ENCODE measurements around the gene MRE11.

MRE11 gene

GRCh38 chr11:94533696-94534630 lies 40.3 kb upstream of the MRE11 start:
- CTCF ChIA-PET: no interaction called here
- POLR2A ChIA-PET: no interaction called here
- no peak for DNase-seq (ENCODE audit: extremely low spot score)
- TF ChIP-seq ZNF384 (IDR thresholded peaks at IDR 0.05) (no peak), ELF4 (IDR thresholded peaks at IDR 0.05) (no peak), SP1 (IDR thresholded peaks at IDR 0.05) (no peak), ARNT (IDR thresholded peaks at IDR 0.05) (no peak), LEF1 (IDR thresholded peaks at IDR 0.05; ENCODE audit: borderline replicate concordance) (no peak), HDGF (IDR thresholded peaks at IDR 0.05; ENCODE audit: borderline replicate concordance) (no peak), SUZ12 (IDR thresholded peaks at IDR 0.05) (no peak)

GRCh38 chr11:94533206-94533605 lies 39.6 kb upstream of the MRE11 start:
- ChIA-PET CTCF (no interaction called here), POLR2A (no interaction called here)
- no peak for TF ChIP-seq CTBP1 (IDR thresholded peaks at IDR 0.05; ENCODE audit: borderline replicate concordance)
- TF ChIP-seq SP1 (IDR thresholded peaks at IDR 0.05): no peak
- TF ChIP-seq NFRKB (IDR thresholded peaks at IDR 0.05): no peak
- no peak for TF ChIP-seq FOXK2 (IDR thresholded peaks at IDR 0.05)
- TF ChIP-seq ELF4 (IDR thresholded peaks at IDR 0.05): no peak
- no peak for TF ChIP-seq ZNF384 (IDR thresholded peaks at IDR 0.05)
- TF ChIP-seq SUZ12 (IDR thresholded peaks at IDR 0.05): no peak
- no peak for TF ChIP-seq BHLHE40 (IDR thresholded peaks at IDR 0.05; ENCODE audit: borderline replicate concordance)
- no peak for TF ChIP-seq L3MBTL2 (conservative IDR thresholded peaks at IDR 0.05)
- no peak for TF ChIP-seq LEF1 (IDR thresholded peaks at IDR 0.05; ENCODE audit: borderline replicate concordance)
- DNase-seq (ENCODE audit: extremely low spot score): no peak

DNA sequence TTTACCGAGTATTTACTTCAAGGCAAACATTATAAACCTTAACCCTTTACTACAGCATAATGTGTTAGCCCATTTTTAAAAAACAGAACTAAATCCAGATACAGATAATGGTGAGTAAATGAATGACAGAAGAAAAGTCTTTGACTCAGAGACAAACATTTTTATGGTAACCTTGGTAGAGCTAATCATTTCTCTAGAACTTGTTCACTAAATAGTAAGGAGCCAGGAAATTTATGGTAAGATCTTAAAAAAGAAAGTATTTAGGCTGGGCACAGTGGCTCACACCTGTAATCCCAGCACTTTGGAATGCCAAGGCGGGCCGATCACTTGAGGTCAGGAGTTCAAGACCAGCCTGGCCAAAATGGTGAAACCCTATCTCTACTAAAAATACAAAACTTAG lies 38.6 kb upstream of the MRE11 start:
- TF ChIP-seq ELF4 (IDR thresholded peaks at IDR 0.05): no peak
- TF ChIP-seq ZNF384 (IDR thresholded peaks at IDR 0.05): no peak
- no peak for TF ChIP-seq L3MBTL2 (conservative IDR thresholded peaks at IDR 0.05)
- TF ChIP-seq LEF1 (IDR thresholded peaks at IDR 0.05; ENCODE audit: borderline replicate concordance): no peak
- DNase-seq (ENCODE audit: extremely low spot score): no peak
- POLR2A ChIA-PET: no interaction called here
- CTCF ChIA-PET: no interaction called here

- CTCF ChIA-PET: no interaction called here
- no peak for DNase-seq (ENCODE audit: extremely low spot score)
- TF ChIP-seq ARNT (IDR thresholded peaks at IDR 0.05) (no peak), SUZ12 (IDR thresholded peaks at IDR 0.05) (no peak)
- POLR2A ChIA-PET: no interaction called here
Observed at GRCh38 chr11:94528551-94528950, 34.9 kb upstream of the MRE11 start.

DNA sequence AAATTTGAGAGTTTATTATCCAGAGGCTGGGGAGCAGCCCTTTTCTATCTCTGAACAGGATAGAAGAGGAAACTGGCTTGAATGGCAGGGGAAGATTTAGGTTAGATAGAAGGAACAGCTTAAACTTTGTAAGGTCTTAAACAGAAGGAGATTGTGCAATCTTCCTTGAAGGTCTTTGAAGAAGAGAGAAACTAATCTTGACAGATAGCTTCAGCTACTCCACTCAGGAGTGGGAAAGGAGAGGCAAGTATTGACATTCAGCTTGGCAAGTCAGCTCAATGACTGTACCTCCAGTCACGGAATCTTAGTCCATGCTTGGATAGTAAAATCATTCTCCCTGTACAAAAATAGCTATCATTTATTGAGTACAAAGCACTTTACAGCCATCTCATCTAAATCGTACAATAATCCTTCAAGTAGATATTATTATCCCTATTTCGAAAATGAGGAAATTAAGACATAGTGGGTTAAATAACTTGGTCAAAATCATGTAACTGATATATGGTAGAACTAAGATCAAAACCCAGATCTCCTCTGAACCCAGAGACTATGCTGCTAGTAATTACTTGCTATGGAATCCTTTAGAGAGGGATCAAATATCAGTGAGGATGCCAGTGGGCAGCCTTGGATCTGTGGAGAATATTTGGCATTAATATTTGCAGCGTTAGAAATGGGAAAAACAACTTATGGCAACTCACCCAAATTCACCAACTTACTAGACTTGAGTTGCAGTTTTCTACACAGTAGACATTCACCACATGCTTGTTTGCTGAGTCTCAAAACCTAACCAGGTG lies 33.2 kb upstream of the MRE11 start:
- ChIA-PET CTCF (interaction anchor here (0.5 kb wide), 1 partner anchor 815 kb away, joined by 4 read pairs; no protein-coding TSS in a partner anchor), POLR2A (no interaction called here)
- TF ChIP-seq LEF1 (IDR thresholded peaks at IDR 0.05; ENCODE audit: borderline replicate concordance) (no peak), ELF4 (IDR thresholded peaks at IDR 0.05) (no peak), TARDBP (IDR thresholded peaks at IDR 0.05) (no peak)
- TF ChIP-seq, protein P1, sequence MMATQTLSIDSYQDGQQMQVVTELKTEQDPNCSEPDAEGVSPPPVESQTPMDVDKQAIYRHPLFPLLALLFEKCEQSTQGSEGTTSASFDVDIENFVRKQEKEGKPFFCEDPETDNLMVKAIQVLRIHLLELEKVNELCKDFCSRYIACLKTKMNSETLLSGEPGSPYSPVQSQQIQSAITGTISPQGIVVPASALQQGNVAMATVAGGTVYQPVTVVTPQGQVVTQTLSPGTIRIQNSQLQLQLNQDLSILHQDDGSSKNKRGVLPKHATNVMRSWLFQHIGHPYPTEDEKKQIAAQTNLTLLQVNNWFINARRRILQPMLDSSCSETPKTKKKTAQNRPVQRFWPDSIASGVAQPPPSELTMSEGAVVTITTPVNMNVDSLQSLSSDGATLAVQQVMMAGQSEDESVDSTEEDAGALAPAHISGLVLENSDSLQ (IDR thresholded peaks at IDR 0.05): no peak
- DNase-seq (ENCODE audit: extremely low spot score): no peak

DNA sequence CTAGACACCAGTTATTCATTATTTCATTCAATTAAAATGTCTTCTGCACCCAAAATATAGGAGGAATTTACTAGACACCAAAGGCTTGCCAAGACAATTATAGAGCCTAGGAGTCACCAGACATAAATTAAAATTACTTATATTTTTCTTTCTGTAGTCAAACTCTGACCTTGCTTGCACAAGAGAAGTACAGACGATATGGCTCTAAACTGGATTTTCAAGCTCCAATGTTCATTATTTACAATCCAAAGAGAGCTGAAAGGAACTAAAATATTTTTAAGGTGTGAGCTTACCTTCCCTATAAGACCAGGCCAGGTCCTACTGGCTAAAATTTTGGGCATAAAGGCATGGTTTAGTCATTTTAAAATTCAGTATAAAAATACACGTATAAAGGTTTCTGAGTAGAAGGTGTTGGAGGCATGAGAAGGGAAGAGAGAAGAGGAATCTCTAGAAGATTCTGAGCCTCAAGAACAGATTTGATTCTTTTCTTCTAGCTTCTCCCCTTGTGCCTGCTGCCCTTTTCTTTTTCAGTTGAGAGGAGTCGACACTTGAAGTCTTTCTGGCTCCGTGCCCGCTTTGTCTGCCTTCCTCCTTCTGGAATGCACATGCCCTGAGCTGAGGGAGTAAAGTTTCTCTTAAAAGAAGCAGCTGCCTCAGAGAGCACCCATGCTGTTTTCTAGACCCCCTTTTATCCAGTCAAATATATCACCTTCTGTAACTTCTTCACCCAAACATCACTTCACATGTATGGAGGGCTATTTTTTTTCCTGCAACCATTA lies 32.1 kb upstream of the MRE11 start:
- TF ChIP-seq ARNT (IDR thresholded peaks at IDR 0.05) (no peak), L3MBTL2 (conservative IDR thresholded peaks at IDR 0.05) (no peak), FOXA1 (IDR thresholded peaks at IDR 0.05) (no peak), SUZ12 (IDR thresholded peaks at IDR 0.05) (no peak)
- POLR2A ChIA-PET: interaction anchor here (0.8 kb wide), 1 partner anchor 19 kb away, joined by 3 read pairs; no protein-coding TSS in a partner anchor
- DNase-seq (ENCODE audit: extremely low spot score): no peak
- CTCF ChIA-PET: interaction anchor here (0.5 to 1.4 kb wide), 2 partner anchors 630 to 814 kb away, joined by 4 to 6 read pairs; no protein-coding TSS in a partner anchor

- ChIA-PET POLR2A (no interaction called here), CTCF (interaction anchor here (1.4 kb wide), 1 partner anchor 629 kb away, joined by 6 read pairs; no protein-coding TSS in a partner anchor)
- TF ChIP-seq LEF1 (IDR thresholded peaks at IDR 0.05; ENCODE audit: borderline replicate concordance) (no peak), HDGF (IDR thresholded peaks at IDR 0.05; ENCODE audit: borderline replicate concordance) (no peak), FOXM1 (IDR thresholded peaks at IDR 0.05; ENCODE audit: borderline replicate concordance) (no peak), SP1 (IDR thresholded peaks at IDR 0.05) (no peak), SUZ12 (IDR thresholded peaks at IDR 0.05) (no peak), ELF4 (IDR thresholded peaks at IDR 0.05) (no peak), BHLHE40 (IDR thresholded peaks at IDR 0.05; ENCODE audit: borderline replicate concordance) (no peak), ZNF384 (IDR thresholded peaks at IDR 0.05) (no peak)
- DNase-seq (ENCODE audit: extremely low spot score): no peak
Observed at GRCh38 chr11:94524341-94524740, 30.7 kb upstream of the MRE11 start.

Measured in HEK293T (cell line).